ENCODE results near the gene CMTM5. TPM values are rescaled to one million over a fixed set of nuclear protein-coding genes. Genes with fewer than 3 reads are reported as not detected.

Gene CMTM5
- polyA plus RNA-seq, 1 of the 3 experiments (the other 2 are of a cell fraction), result 0.13 TPM

- WGBS (ENCODE audit: low lambda C conversion rate), result 9% methylated on average over 1 of the region's 1 CpG
- no peak overlapping the region for H3K9ac ChIP-seq
- H2AFZ ChIP-seq (ENCODE audit: low read depth), result no peak overlapping the region
- DNase-seq, result no peak
- H3K4me3 ChIP-seq (ENCODE audit: low read depth in 2 of 2, low read length in 1 of 2), result no peak overlapping the region
- H3K4me2 ChIP-seq, result no peak overlapping the region
- H4K20me1 ChIP-seq (ENCODE audit: insufficient read depth), result no peaks in the 10 kb centered on the region
- H3K4me1 ChIP-seq (ENCODE audit: control insufficient read depth in 1 of 2, insufficient read depth in 2 of 2, low read depth in 1 of 2, low read length in 1 of 2), result peaks cover 0 to 8% of the 10 kb centered on the region in 2 experiments; a peak in 1 of 4 replicates
- H3K36me3 ChIP-seq (replicated peaks in 1 of 2; ENCODE audit: control insufficient read depth in 1 of 2, insufficient read depth in 2 of 2, low read length in 1 of 2), result no peaks in the 10 kb centered on the region
- H3K9me3 ChIP-seq, result no peaks in the 10 kb centered on the region
- H3K27me3 ChIP-seq (ENCODE audit: insufficient read depth), result peaks cover 10% of the 10 kb centered on the region; the same call in 1 of the 2 replicates
- no peaks in the 10 kb centered on the region for H3K79me2 ChIP-seq (ENCODE audit: insufficient read depth)
- CTCF ChIA-PET, result interaction anchor here (1.7 to 6.6 kb wide), 3 partner anchors 10 to 190 kb away, joined by 6 to 46 read pairs (median 8); no protein-coding TSS in a partner anchor
- POLR2A ChIA-PET, result no interaction called here
- no peaks in the 10 kb centered on the region for H3F3A ChIP-seq (replicated peaks; ENCODE audit: insufficient read depth)
- H3K9me2 ChIP-seq, result no peaks in the 10 kb centered on the region
- TF ChIP-seq FOXJ3 (CRISPR knock-in tag; IDR thresholded peaks at IDR 0.05) (no peak), RAD21 (IDR thresholded peaks at IDR 0.05; ENCODE audit: low read length) (no peak), USF2 (IDR thresholded peaks at IDR 0.05; ENCODE audit: borderline replicate concordance, low read depth, low read length) (no peak), CHD2 (IDR thresholded peaks at IDR 0.05; ENCODE audit: low read length, partially characterized antibody) (no peak), IRF3 (IDR thresholded peaks at IDR 0.05; ENCODE audit: low read depth, low read length) (no peak)
- H3K27ac ChIP-seq (ENCODE audit: low read depth in 2 of 2, low read length in 1 of 2), result no peak overlapping the region
These were observed 6.6 kb upstream of the CMTM5 start for GRCh38 chr14:23370221-23370620.

- Histone ChIP-seq H3K9me2 (no peaks in the 10 kb centered on the region), H3K27ac (ENCODE audit: low read depth in 2 of 2, low read length in 1 of 2) (no peak overlapping the region), H2AFZ (ENCODE audit: low read depth) (no peak overlapping the region), H3K4me1 (ENCODE audit: control insufficient read depth in 1 of 2, insufficient read depth in 2 of 2, low read depth in 1 of 2, low read length in 1 of 2) (peaks cover 0 to 4% of the 10 kb centered on the region in 2 experiments; a peak in 1 of 4 replicates), H3K79me2 (ENCODE audit: insufficient read depth) (no peaks in the 10 kb centered on the region), H3K9ac (no peak overlapping the region), H3K27me3 (ENCODE audit: insufficient read depth) (peaks cover 10% of the 10 kb centered on the region; the same call in 1 of the 2 replicates), H3K36me3 (replicated peaks in 1 of 2; ENCODE audit: control insufficient read depth in 1 of 2, insufficient read depth in 2 of 2, low read length in 1 of 2) (no peaks in the 10 kb centered on the region), H3K4me2 (no peak overlapping the region), H3F3A (replicated peaks; ENCODE audit: insufficient read depth) (no peaks in the 10 kb centered on the region), H3K9me3 (no peaks in the 10 kb centered on the region), H3K4me3 (ENCODE audit: low read depth in 2 of 2, low read length in 1 of 2) (no peak overlapping the region), H4K20me1 (ENCODE audit: insufficient read depth) (no peaks in the 10 kb centered on the region)
- no peak for DNase-seq
- 43% methylated on average over 1 of the region's 1 CpG for WGBS (ENCODE audit: low lambda C conversion rate)
- ChIA-PET CTCF (no interaction called here), POLR2A (no interaction called here)
- TF ChIP-seq, protein P1, sequence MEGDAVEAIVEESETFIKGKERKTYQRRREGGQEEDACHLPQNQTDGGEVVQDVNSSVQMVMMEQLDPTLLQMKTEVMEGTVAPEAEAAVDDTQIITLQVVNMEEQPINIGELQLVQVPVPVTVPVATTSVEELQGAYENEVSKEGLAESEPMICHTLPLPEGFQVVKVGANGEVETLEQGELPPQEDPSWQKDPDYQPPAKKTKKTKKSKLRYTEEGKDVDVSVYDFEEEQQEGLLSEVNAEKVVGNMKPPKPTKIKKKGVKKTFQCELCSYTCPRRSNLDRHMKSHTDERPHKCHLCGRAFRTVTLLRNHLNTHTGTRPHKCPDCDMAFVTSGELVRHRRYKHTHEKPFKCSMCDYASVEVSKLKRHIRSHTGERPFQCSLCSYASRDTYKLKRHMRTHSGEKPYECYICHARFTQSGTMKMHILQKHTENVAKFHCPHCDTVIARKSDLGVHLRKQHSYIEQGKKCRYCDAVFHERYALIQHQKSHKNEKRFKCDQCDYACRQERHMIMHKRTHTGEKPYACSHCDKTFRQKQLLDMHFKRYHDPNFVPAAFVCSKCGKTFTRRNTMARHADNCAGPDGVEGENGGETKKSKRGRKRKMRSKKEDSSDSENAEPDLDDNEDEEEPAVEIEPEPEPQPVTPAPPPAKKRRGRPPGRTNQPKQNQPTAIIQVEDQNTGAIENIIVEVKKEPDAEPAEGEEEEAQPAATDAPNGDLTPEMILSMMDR (IDR thresholded peaks at IDR 0.05), result no peak
- TF ChIP-seq SIN3A (IDR thresholded peaks at IDR 0.05; ENCODE audit: borderline replicate concordance, low read depth, low read length), result no peak
- TF ChIP-seq SMC3 (IDR thresholded peaks at IDR 0.05; ENCODE audit: low read depth, low read length), result no peak
- no peak for TF ChIP-seq NFIC (IDR thresholded peaks at IDR 0.05; ENCODE audit: borderline replicate concordance)
- TF ChIP-seq GATA2 (CRISPR knock-in tag; IDR thresholded peaks at IDR 0.05), result no peak
- no peak for TF ChIP-seq MXI1 (IDR thresholded peaks at IDR 0.05; ENCODE audit: low read depth, low read length)
These were observed 5.0 kb upstream of the CMTM5 start for GRCh38 chr14:23371865-23372264.
